ENCODE measurements around the gene PON3. TPM values are rescaled to one million over a fixed set of nuclear protein-coding genes. Genes with fewer than 3 reads are reported as not detected.

The PON3 gene
- polyA plus RNA-seq, 1 donor (not counting 4 experiments of a cell fraction or from before 2014, with no cell fraction given), result 0.85 TPM

DNA sequence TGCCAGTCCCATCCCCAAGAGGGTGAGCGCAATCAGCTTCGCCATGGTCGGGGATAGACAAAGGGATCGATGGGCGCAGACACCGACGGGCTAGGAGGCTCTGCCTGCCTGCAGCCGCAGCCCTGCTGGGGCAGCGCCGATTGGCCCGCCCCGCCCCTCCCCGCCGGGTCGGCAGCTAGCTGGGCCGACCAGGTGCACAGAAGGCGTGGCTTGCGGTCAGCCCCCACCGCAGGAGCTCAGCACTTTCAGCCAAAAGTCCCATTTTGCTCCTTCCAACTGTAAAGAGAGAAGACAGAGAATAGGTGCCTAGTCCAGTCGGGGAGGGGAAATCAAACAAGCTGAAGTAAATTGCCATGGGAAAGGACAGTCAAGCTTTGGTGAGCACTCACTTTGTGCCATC, 71.7 kb downstream of the PON3 start, which contains the start of gene PON1:
Gene PON1 (minus strand): TSS at position 102 of the 400 bp plus-strand sequence. CDS start 57 bp downstream, at position 45.
- Histone ChIP-seq H3K27ac (ENCODE audit: control insufficient read depth, insufficient read depth, low read length) (no peak within 1 kb of the TSS), H3K79me2 (ENCODE audit: control insufficient read depth, insufficient read depth, low read length) (no peaks in the 10 kb centered on the region), H3K4me3 (ENCODE audit: control insufficient read depth in 2 of 3, extremely low read depth in 1 of 3, insufficient read depth in 2 of 3, low read depth in 1 of 3, low read length in 3 of 3) (no peak within 1 kb of the TSS), H2AFZ (ENCODE audit: control insufficient read depth, low read length) (no peak within 1 kb of the TSS), H3K9ac (ENCODE audit: control insufficient read depth, extremely low read depth, insufficient read depth, low read length) (no peak within 1 kb of the TSS), H3K36me3 (ENCODE audit: control insufficient read depth in 2 of 2, extremely low read depth in 1 of 2, insufficient read depth in 2 of 2, low read length in 2 of 2) (no peaks in the 10 kb centered on the region), H3K4me2 (ENCODE audit: control insufficient read depth, extremely low read depth, insufficient read depth, low read depth, low read length) (no peak within 1 kb of the TSS), H3K9me3 (ENCODE audit: control insufficient read depth, low read depth, low read length) (no peaks in the 10 kb centered on the region), H3K4me1 (ENCODE audit: control insufficient read depth, extremely low read depth, insufficient read depth, low read length) (no peaks in the 10 kb centered on the region), H3K27me3 (ENCODE audit: control insufficient read depth, extremely low read depth, insufficient read depth, low read length) (peaks cover 12% of the 10 kb centered on the region), H3K9me1 (ENCODE audit: control insufficient read depth, extremely low read depth, insufficient read depth, low read length) (no peaks in the 10 kb centered on the region), H4K20me1 (ENCODE audit: control insufficient read depth, extremely low read depth, insufficient read depth, low read length) (no peaks in the 10 kb centered on the region)
- dilution Hi-C loops (cut with MboI; ENCODE audit: extremely low pct_ligation_motif_present, low sequenced_read_pairs), result no loop called here
- DNase-seq (ENCODE audit: low read depth, low spot score) (no peak), FAIRE-seq (no peak)
- peak; percentile 21 for TF ChIP-seq EZH2 (IDR thresholded peaks at IDR 0.05; ENCODE audit: low read length)
- TF ChIP-seq, protein P1, sequence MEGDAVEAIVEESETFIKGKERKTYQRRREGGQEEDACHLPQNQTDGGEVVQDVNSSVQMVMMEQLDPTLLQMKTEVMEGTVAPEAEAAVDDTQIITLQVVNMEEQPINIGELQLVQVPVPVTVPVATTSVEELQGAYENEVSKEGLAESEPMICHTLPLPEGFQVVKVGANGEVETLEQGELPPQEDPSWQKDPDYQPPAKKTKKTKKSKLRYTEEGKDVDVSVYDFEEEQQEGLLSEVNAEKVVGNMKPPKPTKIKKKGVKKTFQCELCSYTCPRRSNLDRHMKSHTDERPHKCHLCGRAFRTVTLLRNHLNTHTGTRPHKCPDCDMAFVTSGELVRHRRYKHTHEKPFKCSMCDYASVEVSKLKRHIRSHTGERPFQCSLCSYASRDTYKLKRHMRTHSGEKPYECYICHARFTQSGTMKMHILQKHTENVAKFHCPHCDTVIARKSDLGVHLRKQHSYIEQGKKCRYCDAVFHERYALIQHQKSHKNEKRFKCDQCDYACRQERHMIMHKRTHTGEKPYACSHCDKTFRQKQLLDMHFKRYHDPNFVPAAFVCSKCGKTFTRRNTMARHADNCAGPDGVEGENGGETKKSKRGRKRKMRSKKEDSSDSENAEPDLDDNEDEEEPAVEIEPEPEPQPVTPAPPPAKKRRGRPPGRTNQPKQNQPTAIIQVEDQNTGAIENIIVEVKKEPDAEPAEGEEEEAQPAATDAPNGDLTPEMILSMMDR (optimal IDR thresholded peaks at IDR 0.05 in 1 of 3, IDR thresholded peaks at IDR 0.05 in 1 of 3, conservative IDR thresholded peaks at IDR 0.05 in 1 of 3; ENCODE audit: extremely low read depth in 1 of 3, insufficient read depth in 2 of 3, low read length in 3 of 3), result no peak

DNA sequence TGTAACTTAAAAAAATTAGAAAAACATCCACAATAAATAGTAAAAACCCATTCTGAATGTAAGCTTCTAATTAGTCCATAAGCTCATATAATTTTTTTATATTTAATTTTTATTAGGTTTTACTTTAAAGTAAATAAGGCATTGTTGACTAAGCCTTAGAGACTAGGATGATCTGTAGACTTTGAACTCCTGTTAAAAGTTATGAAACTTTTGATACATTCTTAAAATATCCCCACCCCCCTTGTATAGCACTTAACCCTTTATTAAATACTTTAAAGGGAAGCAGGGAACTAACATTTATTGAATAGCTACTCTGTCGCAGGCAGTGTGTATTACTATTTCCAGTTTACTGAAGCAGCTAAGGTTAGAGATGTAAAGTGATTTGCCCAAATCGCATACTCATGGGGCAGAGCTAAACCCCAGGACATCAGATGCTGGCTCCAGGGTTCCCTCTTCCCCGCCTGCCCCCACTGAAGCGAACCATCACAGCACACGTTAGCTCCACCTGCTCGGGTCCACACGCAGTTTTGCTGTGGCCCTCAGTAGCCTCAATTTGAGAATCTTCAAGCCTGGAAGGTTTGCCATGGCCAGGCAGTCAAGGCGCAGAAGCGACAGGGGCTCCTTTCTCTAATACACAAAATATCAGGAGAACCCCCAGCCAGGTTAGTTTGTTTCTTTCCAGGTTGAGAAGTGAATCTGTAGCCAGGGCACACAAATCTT, 72.6 kb downstream of the PON3 start:
- Histone ChIP-seq H3K4me2 (ENCODE audit: control insufficient read depth, extremely low read depth, insufficient read depth, low read depth, low read length) (no peak overlapping the region), H3K4me3 (ENCODE audit: control insufficient read depth in 2 of 3, extremely low read depth in 1 of 3, insufficient read depth in 2 of 3, low read depth in 1 of 3, low read length in 3 of 3) (no peak overlapping the region), H3K9ac (ENCODE audit: control insufficient read depth, extremely low read depth, insufficient read depth, low read length) (no peak overlapping the region), H3K9me3 (ENCODE audit: control insufficient read depth, low read depth, low read length) (no peaks in the 10 kb centered on the region), H2AFZ (ENCODE audit: control insufficient read depth, low read length) (no peak overlapping the region), H4K20me1 (ENCODE audit: control insufficient read depth, extremely low read depth, insufficient read depth, low read length) (no peaks in the 10 kb centered on the region), H3K9me1 (ENCODE audit: control insufficient read depth, extremely low read depth, insufficient read depth, low read length) (no peaks in the 10 kb centered on the region), H3K79me2 (ENCODE audit: control insufficient read depth, insufficient read depth, low read length) (no peaks in the 10 kb centered on the region), H3K27ac (ENCODE audit: control insufficient read depth, insufficient read depth, low read length) (no peak overlapping the region), H3K36me3 (ENCODE audit: control insufficient read depth in 2 of 2, extremely low read depth in 1 of 2, insufficient read depth in 2 of 2, low read length in 2 of 2) (no peaks in the 10 kb centered on the region), H3K4me1 (ENCODE audit: control insufficient read depth, extremely low read depth, insufficient read depth, low read length) (no peaks in the 10 kb centered on the region), H3K27me3 (ENCODE audit: control insufficient read depth, extremely low read depth, insufficient read depth, low read length) (peaks cover 12% of the 10 kb centered on the region)
- no peak for TF ChIP-seq EZH2 (IDR thresholded peaks at IDR 0.05; ENCODE audit: low read length)
- TF ChIP-seq, protein P1 (optimal IDR thresholded peaks at IDR 0.05 in 1 of 3, IDR thresholded peaks at IDR 0.05 in 1 of 3, conservative IDR thresholded peaks at IDR 0.05 in 1 of 3; ENCODE audit: extremely low read depth in 1 of 3, insufficient read depth in 2 of 3, low read length in 3 of 3), result no peak
- FAIRE-seq, result no peak
- DNase-seq (ENCODE audit: low read depth, low spot score), result no peak
- dilution Hi-C loops (cut with MboI; ENCODE audit: extremely low pct_ligation_motif_present, low sequenced_read_pairs), result no loop called here
